Smooth muscle cell (in vitro differentiated cells): ENCODE data around the gene ADGB. TPM values are rescaled to one million over a fixed set of nuclear protein-coding genes. Genes with fewer than 3 reads are reported as not detected.

Source experiments
- DNase-seq: peaks from one replicate; lab custom pipeline; 2025; ENCODE audit not compliant: unreplicated experiment; lab: John Stamatoyannopoulos, UW
- H2AFZ ChIP-seq: fragments of 200-600 bp; sonication (generic); 2 replicates; pipeline ENCODE4 v1.6.0; 2016; ENCODE audit warnings: antibody characterized with exemption, low read depth, mild to moderate bottlenecking
- H3F3A ChIP-seq: fragments of 200-600 bp; sonication (generic); 2 replicates; pipeline ENCODE4 v1.6.0; 2017; ENCODE audit warnings: antibody characterized with exemption, low read depth
- H3K27ac ChIP-seq: fragments of 200-600 bp; sonication (generic); 2 replicates; pipeline ENCODE4 v1.5.1; 2016; ENCODE audit warnings: low read depth, mild to moderate bottlenecking
- H3K27me3 ChIP-seq: fragments of 200-600 bp; sonication (generic); 2 replicates; pipeline ENCODE4 v1.6.1; 2016; ENCODE audit warnings: low read depth, mild to moderate bottlenecking
- H3K36me3 ChIP-seq: fragments of 200-600 bp; sonication (generic); 2 replicates; pipeline ENCODE4 v1.5.1; 2016; ENCODE audit warnings: low read depth
- H3K4me1 ChIP-seq: fragments of 200-600 bp; sonication (generic); 2 replicates; pipeline ENCODE4 v1.5.1; 2016; ENCODE audit warnings: low read depth
- H3K4me2 ChIP-seq: fragments of 200-600 bp; sonication (generic); 2 replicates; pipeline ENCODE4 v1.6.0; 2016; ENCODE audit warnings: mild to moderate bottlenecking
- H3K4me3 ChIP-seq: fragments of 200-600 bp; sonication (generic); 2 replicates; pipeline ENCODE4 v1.5.1; 2016; ENCODE audit warnings: mild to moderate bottlenecking
- H3K79me2 ChIP-seq: fragments of 200-600 bp; sonication (generic); 2 replicates; pipeline ENCODE4 v1.6.0; 2016; ENCODE audit warnings: low read depth, mild to moderate bottlenecking
- H3K9ac ChIP-seq: fragments of 200-600 bp; sonication (generic); 2 replicates; pipeline ENCODE4 v1.6.0; 2016; ENCODE audit warnings: low read depth
- H3K9me3 ChIP-seq: fragments of 200-600 bp; sonication (generic); replicated peaks from 2 replicates; pipeline ENCODE4 v1.5.1; 2016; ENCODE audit warnings: low read depth
- H4K20me1 ChIP-seq: fragments of 200-600 bp; sonication (generic); 2 replicates; pipeline ENCODE4 v1.6.0; 2016; ENCODE audit warnings: low read depth
- WGBS: methylation state at CpG from one replicate; pipeline ENCODE4 v1.1.7; 2016; ENCODE audit warnings: low lambda C conversion rate; 5-methylcytosine and 5-hydroxymethylcytosine counted together
- polyA plus RNA-seq: library from polyadenylated mRNA; unstranded; fragments of >200 nt; fragmentation: Nextera tagmentation; extraction: Ambion mirVana; gene quantifications from 2 replicates; pipeline ENCODE4 v1.2.1, GENCODE V29; 2016
- total RNA-seq: library from RNA; depleted of rRNA; stranded (reverse); fragments of >200 nt; gene quantifications from 2 replicates; pipeline ENCODE4 v1.2.3, GENCODE V29; 2014
- TF ChIP-seq, protein P1 (sequence below): fragments of 200-600 bp; sonication (generic); IDR thresholded peaks from 2 replicates; pipeline ENCODE4 v1.5.1; 2017; ENCODE audit warnings: borderline replicate concordance, mild to moderate bottlenecking, antibody characterized with exemption; ENCODE audit not compliant: insufficient read depth, poor library complexity, severe bottlenecking

The ADGB gene
- total and polyA plus RNA-seq, 2 experiments from 2014 or later, result 1.1 to 3.1 TPM

DNA sequence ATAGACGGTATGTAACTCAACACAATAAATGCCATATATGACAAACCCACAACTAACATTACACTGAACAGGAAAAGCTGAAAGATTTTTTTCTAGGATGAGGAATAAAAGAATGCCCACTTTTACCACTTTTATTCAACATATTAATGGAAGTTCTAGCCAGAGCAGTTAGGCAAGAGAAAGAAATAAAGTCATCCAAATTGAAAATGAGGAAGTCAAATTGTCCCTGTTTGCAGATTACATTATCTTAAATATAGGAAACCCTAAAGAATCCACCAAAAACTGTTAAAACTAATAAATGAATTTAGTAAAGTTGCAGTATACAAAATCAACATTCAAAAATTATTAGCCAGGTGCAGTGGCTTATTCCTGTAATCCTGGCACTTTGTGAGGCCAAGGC is 24.6 kb upstream of the ADGB start:
- Histone ChIP-seq H4K20me1 (no peaks in the 10 kb centered on the region), H3K4me1 (no peaks in the 10 kb centered on the region), H3K27me3 (no peaks in the 10 kb centered on the region), H2AFZ (no peak overlapping the region), H3K27ac (no peak overlapping the region), H3F3A (no peaks in the 10 kb centered on the region), H3K36me3 (no peaks in the 10 kb centered on the region), H3K4me3 (no peak overlapping the region), H3K4me2 (no peak overlapping the region), H3K79me2 (no peaks in the 10 kb centered on the region), H3K9me3 (peaks cover 7% of the 10 kb centered on the region), H3K9ac (no peak overlapping the region)
- TF ChIP-seq, protein P1, sequence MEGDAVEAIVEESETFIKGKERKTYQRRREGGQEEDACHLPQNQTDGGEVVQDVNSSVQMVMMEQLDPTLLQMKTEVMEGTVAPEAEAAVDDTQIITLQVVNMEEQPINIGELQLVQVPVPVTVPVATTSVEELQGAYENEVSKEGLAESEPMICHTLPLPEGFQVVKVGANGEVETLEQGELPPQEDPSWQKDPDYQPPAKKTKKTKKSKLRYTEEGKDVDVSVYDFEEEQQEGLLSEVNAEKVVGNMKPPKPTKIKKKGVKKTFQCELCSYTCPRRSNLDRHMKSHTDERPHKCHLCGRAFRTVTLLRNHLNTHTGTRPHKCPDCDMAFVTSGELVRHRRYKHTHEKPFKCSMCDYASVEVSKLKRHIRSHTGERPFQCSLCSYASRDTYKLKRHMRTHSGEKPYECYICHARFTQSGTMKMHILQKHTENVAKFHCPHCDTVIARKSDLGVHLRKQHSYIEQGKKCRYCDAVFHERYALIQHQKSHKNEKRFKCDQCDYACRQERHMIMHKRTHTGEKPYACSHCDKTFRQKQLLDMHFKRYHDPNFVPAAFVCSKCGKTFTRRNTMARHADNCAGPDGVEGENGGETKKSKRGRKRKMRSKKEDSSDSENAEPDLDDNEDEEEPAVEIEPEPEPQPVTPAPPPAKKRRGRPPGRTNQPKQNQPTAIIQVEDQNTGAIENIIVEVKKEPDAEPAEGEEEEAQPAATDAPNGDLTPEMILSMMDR, result no peak
- 96% methylated on average over 1 of the region's 1 CpG for WGBS
- DNase-seq, result no peak

DNA sequence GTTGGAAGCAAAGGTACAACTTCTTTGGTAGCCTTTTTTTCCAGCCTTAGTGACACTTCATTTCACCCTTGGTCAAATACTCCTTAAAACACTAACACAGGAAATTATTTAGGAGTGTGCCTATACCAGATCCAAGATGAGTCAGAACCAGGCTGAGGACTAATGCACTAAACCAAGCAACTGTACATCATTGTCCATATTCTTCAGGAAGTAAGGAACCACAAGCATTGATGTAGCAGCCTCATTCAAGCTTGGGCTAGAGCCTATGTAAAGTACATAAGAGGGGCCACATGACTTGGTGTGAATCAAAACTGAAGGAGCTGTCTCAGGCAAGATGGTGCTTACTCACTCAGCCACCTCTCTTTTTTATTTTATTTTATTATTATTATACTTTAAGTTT is 20.7 kb upstream of the ADGB start:
- no peak for DNase-seq
- no peaks in the 10 kb centered on the region for H3F3A ChIP-seq
- no peak overlapping the region for H3K9ac ChIP-seq
- no peaks in the 10 kb centered on the region for H3K36me3 ChIP-seq
- H4K20me1 ChIP-seq, result no peaks in the 10 kb centered on the region
- no peaks in the 10 kb centered on the region for H3K4me1 ChIP-seq
- H3K79me2 ChIP-seq, result no peaks in the 10 kb centered on the region
- H3K4me3 ChIP-seq, result no peak overlapping the region
- H3K9me3 ChIP-seq, result peaks cover 3% of the 10 kb centered on the region
- H3K27me3 ChIP-seq, result no peaks in the 10 kb centered on the region
- TF ChIP-seq, protein P1, result no peak
- no peak overlapping the region for H2AFZ ChIP-seq
- no peak overlapping the region for H3K27ac ChIP-seq
- no peak overlapping the region for H3K4me2 ChIP-seq

DNA sequence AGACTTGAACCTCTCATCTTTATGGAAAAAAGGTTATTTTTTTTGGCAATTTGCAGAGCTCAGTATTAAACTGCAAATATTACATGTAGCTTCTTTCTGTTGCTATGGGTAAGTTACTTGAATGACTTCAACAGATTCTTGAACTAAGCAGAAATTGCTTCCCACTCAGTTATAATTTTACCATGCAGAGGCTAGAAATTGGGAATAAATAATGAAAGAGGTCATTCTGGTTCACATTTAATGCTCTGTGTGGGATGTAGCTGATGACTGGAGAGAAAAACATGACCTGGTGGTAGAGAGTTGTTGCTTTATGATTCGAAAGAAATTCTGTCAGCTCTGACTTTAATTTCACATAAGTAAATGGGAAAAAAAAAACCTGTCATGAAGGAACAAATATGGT is 16.8 kb upstream of the ADGB start:
- no peak overlapping the region for H2AFZ ChIP-seq
- H3K27me3 ChIP-seq, result no peaks in the 10 kb centered on the region
- 54% methylated on average over 1 of the region's 1 CpG for WGBS
- H3K9me3 ChIP-seq, result no peaks in the 10 kb centered on the region
- no peaks in the 10 kb centered on the region for H3F3A ChIP-seq
- no peaks in the 10 kb centered on the region for H3K4me1 ChIP-seq
- no peaks in the 10 kb centered on the region for H3K36me3 ChIP-seq
- no peak overlapping the region for H3K4me3 ChIP-seq
- no peak overlapping the region for H3K27ac ChIP-seq
- H3K9ac ChIP-seq, result no peak overlapping the region
- H3K4me2 ChIP-seq, result no peak overlapping the region
- H4K20me1 ChIP-seq, result no peaks in the 10 kb centered on the region
- no peaks in the 10 kb centered on the region for H3K79me2 ChIP-seq
- DNase-seq, result no peak
- TF ChIP-seq, protein P1, result no peak

DNA sequence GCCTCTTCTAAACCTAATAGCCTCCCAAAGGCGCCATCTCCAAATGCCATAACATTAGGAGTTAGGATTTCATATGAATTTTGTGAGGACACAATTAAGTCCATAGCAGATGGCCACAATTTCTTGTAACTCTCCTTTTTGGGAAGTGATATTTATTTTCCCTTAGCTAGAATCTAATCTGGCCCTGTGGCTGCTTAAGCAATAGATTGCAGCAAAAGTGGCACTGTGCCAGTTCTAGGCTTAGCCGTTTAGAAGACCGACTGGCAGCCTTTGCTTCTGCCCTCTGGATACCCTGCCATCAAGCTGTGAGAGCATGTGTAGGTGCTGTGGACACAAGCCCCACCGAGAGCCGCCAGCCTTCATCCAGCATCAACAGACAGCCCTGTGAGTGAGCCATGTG is 15.9 kb upstream of the ADGB start:
- H3K27ac ChIP-seq, result no peak overlapping the region
- DNase-seq, result no peak
- no peaks in the 10 kb centered on the region for H3K27me3 ChIP-seq
- H3K4me1 ChIP-seq, result no peaks in the 10 kb centered on the region
- H2AFZ ChIP-seq, result no peak overlapping the region
- no peak overlapping the region for H3K4me3 ChIP-seq
- TF ChIP-seq, protein P1, result no peak
- H3K9ac ChIP-seq, result no peak overlapping the region
- H3F3A ChIP-seq, result no peaks in the 10 kb centered on the region
- H3K36me3 ChIP-seq, result no peaks in the 10 kb centered on the region
- no peaks in the 10 kb centered on the region for H3K9me3 ChIP-seq
- WGBS, result 69% methylated on average over 5 of the region's 5 CpGs
- H4K20me1 ChIP-seq, result no peaks in the 10 kb centered on the region
- H3K79me2 ChIP-seq, result no peaks in the 10 kb centered on the region
- no peak overlapping the region for H3K4me2 ChIP-seq
